Loucy (cell line): ENCODE data around the gene PDE3B.

Source experiments
- EZH2phosphoT487 ChIP-seq: fragments of 200-600 bp; IDR thresholded peaks from 2 replicates; pipeline ENCODE4 v1.6.1; 2018; ENCODE audit warnings: antibody characterized with exemption, mild to moderate bottlenecking, moderate library complexity, borderline replicate concordance
- TF ChIP-seq, protein P1 (sequence below): fragments of 200-600 bp; sonication (generic); conservative IDR thresholded peaks from 2 replicates; pipeline ENCODE4 v1.5.1; 2014; ENCODE audit warnings: mild to moderate bottlenecking, antibody characterized with exemption, low read length

DNA sequence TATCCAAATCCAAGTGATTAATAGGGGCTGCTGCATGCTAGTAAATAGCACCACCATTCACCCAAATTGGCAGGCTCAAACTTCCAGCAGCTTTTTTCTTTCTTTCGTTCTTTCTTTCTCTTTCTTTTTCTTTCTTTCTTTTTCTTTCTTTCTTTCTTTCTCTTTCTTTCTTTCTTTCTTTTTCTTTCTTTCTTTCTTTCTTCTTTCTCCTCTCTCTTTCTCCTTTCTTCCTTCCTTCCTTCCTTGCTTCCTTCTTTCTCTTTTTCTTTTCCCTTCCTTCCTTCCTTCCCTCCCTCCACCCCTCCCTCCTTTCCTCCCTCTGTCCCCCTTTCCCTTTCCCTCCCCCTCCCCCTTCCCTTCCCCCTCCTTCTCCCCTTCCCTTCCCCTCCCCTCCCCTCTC is 81.5 kb downstream of the PDE3B start:
- TF ChIP-seq, protein P1, sequence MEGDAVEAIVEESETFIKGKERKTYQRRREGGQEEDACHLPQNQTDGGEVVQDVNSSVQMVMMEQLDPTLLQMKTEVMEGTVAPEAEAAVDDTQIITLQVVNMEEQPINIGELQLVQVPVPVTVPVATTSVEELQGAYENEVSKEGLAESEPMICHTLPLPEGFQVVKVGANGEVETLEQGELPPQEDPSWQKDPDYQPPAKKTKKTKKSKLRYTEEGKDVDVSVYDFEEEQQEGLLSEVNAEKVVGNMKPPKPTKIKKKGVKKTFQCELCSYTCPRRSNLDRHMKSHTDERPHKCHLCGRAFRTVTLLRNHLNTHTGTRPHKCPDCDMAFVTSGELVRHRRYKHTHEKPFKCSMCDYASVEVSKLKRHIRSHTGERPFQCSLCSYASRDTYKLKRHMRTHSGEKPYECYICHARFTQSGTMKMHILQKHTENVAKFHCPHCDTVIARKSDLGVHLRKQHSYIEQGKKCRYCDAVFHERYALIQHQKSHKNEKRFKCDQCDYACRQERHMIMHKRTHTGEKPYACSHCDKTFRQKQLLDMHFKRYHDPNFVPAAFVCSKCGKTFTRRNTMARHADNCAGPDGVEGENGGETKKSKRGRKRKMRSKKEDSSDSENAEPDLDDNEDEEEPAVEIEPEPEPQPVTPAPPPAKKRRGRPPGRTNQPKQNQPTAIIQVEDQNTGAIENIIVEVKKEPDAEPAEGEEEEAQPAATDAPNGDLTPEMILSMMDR: no peak
- TF ChIP-seq EZH2phosphoT487: no peak
